ENCODE measurements around the gene CDH24.
"Not testable (repeated sequence)": the region's sequence is repeated elsewhere in the genome, so short reads cannot be mapped to it uniquely, and the experiment has no call there.

Gene CDH24

GRCh38 chr14:23015618-23016017 lies 41.7 kb downstream of the CDH24 start:
- no peak for DNase-seq

GRCh38 chr14:23013749-23014054 lies 43.6 kb downstream of the CDH24 start:
- DNase-seq = not testable (repeated sequence)

DNA sequence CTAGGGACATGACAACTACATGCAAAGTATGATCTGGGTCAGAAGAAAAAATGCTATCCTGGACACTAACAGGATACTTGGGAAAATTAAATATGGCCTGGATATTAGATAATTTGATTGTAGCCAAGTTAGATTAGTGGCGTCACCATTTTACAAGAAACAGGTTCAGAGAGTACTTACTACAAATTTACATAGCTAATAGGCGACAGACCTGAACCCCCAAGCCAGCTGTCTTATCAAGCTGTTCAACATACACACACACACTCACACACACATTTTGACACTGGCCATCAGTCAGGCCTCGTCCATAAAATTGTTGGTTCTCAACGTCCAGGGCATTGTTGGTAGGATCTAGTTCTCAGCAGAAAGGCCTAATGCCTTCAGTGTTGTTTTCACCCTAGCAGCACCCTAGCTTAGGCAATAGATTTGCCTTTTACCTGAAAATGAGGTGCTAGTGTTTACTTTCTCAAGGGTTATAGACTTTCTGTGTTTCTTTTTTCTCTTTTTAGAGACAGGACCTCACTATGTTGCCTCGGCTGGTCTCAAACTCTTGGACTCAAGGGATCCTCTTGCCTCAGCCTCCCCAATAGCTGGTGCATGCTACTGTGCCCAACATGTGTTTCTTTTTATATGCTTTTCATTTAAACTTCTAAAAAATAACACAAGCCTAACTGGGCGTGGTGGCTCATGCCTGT lies 44.1 kb downstream of the CDH24 start:
- DNase-seq = no peak

DNA sequence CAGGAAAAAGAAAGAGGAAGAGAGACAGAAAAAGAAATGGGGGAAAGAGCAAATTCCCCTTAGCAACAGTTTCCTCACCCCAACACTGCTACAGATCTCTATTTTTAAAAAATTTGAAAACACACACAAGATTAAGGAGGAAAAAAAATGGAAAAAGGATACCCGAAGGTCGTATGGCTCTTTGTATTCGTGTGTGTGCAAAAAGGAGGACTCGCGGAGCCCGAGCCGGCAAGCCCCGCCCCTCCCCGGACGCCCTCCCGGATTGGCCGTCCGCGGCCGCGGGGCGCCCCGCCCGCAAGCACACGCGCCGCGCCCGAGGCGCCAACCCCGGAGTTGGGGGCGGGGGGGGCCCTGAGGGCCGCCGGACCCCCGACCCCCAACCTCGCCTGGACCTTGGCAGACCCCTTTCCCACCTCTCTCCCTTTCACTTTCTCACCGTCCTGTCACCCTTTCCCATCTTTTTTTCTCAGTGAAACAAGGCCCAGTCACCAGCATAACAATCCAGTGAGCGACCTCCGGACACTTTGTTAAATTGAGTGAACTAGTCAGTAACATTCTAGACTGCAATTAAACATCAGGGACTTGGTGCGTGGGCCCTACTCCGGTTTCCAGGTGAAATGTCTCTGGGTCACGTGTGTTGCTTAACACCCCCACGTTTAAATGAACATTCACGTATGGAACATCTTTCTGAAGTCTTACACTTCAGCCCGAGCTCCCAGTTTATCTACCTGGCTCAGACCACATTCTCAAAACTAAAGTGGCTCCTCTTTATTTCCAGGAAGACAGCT lies 47.2 kb downstream of the CDH24 start, which contains the start of gene C14orf93:
Gene C14orf93, minus strand, starts transcription at position 205 of the 788 bp plus-strand sequence. CDS start 11,120 bp downstream, outside the sequence.
- peak; percentile 65 for DNase-seq

DNA sequence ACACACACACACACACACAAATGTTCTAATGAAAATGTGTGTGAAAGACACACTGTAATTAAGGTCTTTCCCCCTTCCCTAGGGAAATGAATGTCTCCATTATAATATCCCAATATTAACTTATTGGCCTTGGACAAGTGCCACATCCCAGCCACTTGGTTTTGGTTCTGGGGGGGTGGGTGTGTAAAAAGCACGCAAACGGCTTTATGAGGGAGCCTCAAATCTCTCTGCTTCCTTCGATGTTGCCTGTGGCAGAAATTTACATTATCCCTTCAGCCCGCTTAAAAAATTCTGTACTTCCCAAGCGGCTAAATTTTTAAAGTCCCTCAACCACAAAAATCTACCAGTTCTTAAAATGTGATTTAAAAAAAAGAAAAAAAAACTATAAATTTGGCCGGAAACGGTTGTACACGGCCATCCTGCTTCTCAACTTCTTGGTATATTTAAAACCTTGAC lies 47.8 kb downstream of the CDH24 start:
- no peak for DNase-seq

DNA sequence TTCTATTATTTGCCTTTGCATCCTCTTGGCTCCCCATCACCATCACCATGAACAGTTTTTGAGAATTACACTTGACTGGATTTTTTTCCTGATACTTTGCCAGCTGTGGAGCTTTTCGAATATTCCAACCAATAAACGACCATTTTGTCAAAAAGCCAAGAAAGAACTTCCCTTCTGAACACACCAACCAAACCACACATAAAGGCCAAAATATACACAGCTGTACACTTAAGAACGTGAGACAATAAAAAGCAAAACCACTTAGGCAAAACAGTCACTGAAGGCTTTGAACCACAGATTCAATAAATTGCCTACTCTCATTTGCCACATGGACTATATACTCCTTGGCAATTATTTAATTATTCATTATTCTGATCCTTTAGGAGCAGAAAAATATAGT lies 48.5 kb downstream of the CDH24 start:
- DNase-seq = peak; percentile 18

DNA sequence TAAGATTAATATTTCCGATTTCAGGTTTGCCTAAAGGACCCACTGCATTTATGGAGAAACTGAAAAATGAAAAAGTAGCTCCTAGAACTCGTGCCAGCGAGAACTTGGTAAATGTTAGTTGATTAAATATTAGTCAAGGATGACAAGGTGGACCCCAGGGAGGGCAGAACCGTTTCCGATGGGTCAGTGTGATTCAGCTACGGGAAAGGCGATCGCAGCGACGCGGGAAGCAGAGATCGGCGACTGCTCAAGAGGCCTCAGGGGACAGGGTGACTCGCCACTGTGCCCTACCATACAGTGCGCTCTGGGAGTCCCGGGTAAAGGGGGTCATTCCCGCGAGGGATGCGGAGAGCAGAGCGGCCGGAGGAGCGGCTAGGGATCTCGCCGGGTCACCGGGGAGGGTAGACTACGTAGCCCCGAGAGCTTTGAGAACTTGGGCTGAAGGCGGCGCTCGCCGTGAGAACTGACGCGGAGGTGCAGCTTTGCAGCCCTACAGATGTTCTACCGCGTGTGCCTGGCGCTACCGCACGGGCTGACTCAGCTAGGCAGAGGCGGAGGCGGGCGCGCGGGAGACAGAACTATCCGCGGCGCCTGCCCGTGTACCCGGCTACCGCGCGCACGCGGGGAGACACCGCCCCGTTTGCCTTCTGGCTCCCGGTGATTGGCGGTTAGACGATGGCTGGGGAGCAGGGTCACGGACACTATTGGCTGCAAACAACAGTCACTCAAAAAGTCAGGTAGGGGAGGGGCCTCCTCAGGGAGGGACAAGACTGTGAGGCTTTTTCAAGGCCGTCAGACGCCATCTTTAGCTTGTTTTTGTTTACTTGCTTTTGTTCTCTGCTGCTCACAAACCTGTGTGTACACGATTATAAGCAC lies 50.5 kb downstream of the CDH24 start:
- peak; percentile 98 for DNase-seq

DNA sequence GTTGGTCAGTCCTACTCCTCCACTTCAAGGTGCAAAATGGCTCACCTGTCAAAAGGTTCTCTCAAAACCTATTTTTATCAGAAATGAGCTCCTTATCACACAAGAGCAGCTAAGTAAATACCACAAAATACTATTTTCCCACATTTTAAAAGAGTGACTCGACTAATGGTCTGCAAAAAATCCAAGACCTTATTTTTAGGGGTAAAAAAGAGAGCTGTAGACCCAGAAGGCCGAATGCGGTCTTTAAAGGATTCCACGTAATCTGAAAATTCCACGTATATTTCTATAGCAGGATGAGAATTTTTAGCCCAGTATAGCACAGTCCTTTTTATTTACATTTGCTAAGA lies 51.2 kb downstream of the CDH24 start:
- no peak for DNase-seq

DNA sequence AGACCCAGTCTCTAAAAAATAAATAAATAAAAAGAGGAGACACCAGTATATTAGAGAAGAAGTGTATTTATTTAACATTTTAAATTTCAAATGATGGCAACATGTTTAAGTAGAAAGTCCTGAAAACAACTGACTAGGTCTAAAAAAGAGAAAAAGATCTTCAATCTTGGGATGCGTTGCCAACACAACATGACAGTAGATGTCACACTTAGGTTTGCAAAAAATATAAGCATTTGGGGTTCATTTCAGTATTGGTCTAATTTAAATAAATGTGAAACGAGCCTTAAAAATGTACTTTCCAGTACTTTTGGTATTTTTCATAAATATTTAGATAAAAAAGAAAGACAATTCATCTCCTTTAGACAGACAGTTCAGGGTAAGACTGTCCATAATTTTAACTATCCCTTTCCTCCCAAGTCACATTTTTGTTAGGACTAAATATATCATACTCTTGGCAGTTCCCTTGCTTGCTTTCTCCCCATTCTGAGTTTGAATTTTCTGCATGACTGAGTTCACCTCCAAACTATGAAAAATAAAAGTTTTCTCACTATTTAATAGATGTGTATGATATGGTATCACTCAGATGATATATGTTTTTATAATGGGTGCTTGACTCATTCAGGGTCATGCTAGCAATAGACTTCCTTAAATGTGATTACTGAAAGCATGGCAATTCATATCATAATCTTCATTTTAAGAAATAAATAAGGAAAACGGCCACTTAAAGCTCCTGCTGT lies 51.7 kb downstream of the CDH24 start:
- peak; percentile 17 for DNase-seq

- not testable (repeated sequence) for DNase-seq
Measured at GRCh38 chr14:23004274-23004673, 53.0 kb downstream of the CDH24 start.

DNA sequence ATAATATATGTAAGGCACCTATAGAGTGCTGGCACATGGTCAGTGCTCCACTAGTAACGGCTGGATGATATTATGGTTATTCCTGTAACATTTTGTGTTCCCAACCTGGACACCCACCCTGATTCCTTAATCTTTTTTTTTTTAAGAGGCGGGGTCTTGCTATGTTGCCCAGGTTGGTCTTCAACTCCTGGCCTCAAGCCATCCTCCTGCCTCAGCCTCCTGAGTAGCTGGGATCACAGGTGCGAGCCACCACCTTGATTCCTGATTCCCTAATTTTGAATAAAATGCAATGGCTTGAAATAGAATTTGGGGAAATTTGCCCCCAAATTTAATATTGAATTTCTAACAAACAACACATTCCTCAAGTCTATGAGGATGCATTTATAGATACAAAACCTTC lies 54.7 kb downstream of the CDH24 start:
- DNase-seq = no peak

DNA sequence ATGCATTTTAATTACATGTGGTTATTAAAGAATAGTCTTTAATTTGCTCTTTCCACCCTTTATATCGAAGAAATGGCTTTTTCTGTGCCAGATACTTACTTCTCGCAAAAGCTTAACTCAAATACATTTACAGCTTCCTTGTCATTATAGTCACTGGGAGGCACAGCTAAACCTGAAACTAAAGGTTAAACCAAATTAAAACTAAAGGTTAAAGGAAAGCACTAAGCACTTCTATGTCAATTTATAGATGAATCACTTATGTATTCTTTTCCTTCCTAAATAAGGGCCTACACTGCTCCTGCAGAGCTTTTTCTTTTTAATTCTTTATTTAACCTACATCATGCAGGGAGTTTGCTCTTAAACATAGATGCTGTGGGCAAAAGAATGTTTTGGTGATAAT lies 56.5 kb downstream of the CDH24 start:
- no peak for DNase-seq

- no peak for DNase-seq
Measured at GRCh38 chr14:22998329-22999012, 58.8 kb downstream of the CDH24 start.

- no peak for DNase-seq
Measured at GRCh38 chr14:22997676-22998323, 59.5 kb downstream of the CDH24 start.

All from fibroblast of skin of right quadriceps (primary cell).